Activated CD4-positive, alpha-beta T cell treated with anti-CD3 and anti-CD28 coated beads, Interleukin-2, amount 50 U/mL, for 48 hours (primary cell): ENCODE results near the gene E4F1.
"Not testable (repeated sequence)": the region's sequence is repeated elsewhere in the genome, so short reads cannot be mapped to it uniquely, and the experiment has no call there.

ENCODE experiments used
- DNase-seq, 2 experiments: peaks; one replicate each; pipeline ENCODE4 v3.0.0-alpha.2; 2020

The E4F1 gene

GRCh38 chr16:2189252-2189893, 34.0 kb upstream of the E4F1 start:
- DNase-seq, result no peak

GRCh38 chr16:2190002-2190658, 33.3 kb upstream of the E4F1 start:
- no peak for DNase-seq

GRCh38 chr16:2190659-2191445, 32.5 kb upstream of the E4F1 start:
- no peak for DNase-seq

- no peak for DNase-seq
These were observed 32.0 kb upstream of the E4F1 start for GRCh38 chr16:2191446-2191706.

GRCh38 chr16:2194166-2194834, 29.1 kb upstream of the E4F1 start:
- no peak for DNase-seq

GRCh38 chr16:2194852-2195321, 28.5 kb upstream of the E4F1 start:
- DNase-seq, result peak; percentile 52 to 61

GRCh38 chr16:2195322-2196161, 27.8 kb upstream of the E4F1 start:
- DNase-seq, result no peak

- DNase-seq, result no peak
These were observed 27.0 kb upstream of the E4F1 start, which contains the start of gene CASKIN1 for GRCh38 chr16:2196162-2196980. CASKIN1 (minus strand) TSS chr16:2196605; CDS start chr16:2196432, 173 bp downstream.

- DNase-seq, result no peak
These were observed 26.3 kb upstream of the E4F1 start for GRCh38 chr16:2196981-2197511.

GRCh38 chr16:2197765-2198164, 25.6 kb upstream of the E4F1 start:
- no peak for DNase-seq

GRCh38 chr16:2198283-2198682, 25.1 kb upstream of the E4F1 start:
- DNase-seq, result no peak

GRCh38 chr16:2199095-2199494, 24.3 kb upstream of the E4F1 start:
- DNase-seq, result no peak

GRCh38 chr16:2199621-2200139, 23.7 kb upstream of the E4F1 start:
- DNase-seq, result no peak

- DNase-seq, result no peak
These were observed 23.1 kb upstream of the E4F1 start for GRCh38 chr16:2200313-2200712.

GRCh38 chr16:2203119-2203688, 20.2 kb upstream of the E4F1 start:
- DNase-seq, result not testable (repeated sequence)

GRCh38 chr16:2204416-2205103, 18.8 kb upstream of the E4F1 start:
- DNase-seq, result no peak

GRCh38 chr16:2205104-2205966, 18.1 kb upstream of the E4F1 start, which contains the start of gene MLST8:
MLST8 (plus strand) TSS chr16:2205454; CDS start chr16:2206086, 632 bp downstream.
- peak; percentile 82 to 86 for DNase-seq

- DNase-seq, result no peak
These were observed 17.5 kb upstream of the E4F1 start for GRCh38 chr16:2205967-2206313.

- DNase-seq, result no peak
These were observed 17.0 kb upstream of the E4F1 start for GRCh38 chr16:2206420-2206779.
